ENCODE measurements around the gene MYH4. TPM values are rescaled to one million over a fixed set of nuclear protein-coding genes. Genes with fewer than 3 reads are reported as not detected.

The MYH4 gene
- total and polyA plus RNA-seq, 2 of the 8 experiments (the other 6 are each of a cell fraction or from before 2014, with no cell fraction given) = not detected

- CTCF ChIA-PET (ENCODE audit: partially characterized antibody) = interaction anchor here (1.0 kb wide), 1 partner anchor 188 kb away, joined by 3 read pairs; no protein-coding TSS in a partner anchor
These were observed 39.8 kb downstream of the MYH4 start for GRCh38 chr17:10429421-10430045.

More at GRCh38 chr17:10429421-10430045, 39.8 kb downstream of the MYH4 start:
- no peaks in the 10 kb centered on the region for H3K36me3 ChIP-seq (ENCODE audit: control insufficient read depth in 2 of 4, insufficient read depth in 4 of 4, low read length in 3 of 4)
- H2BK120ac ChIP-seq (replicated peaks; ENCODE audit: low read depth, low read length) = no peak overlapping the region
- no peak overlapping the region for H3K4me2 ChIP-seq (ENCODE audit: insufficient read depth in 1 of 2, low read depth in 2 of 2, low read length in 2 of 2)
- no peaks in the 10 kb centered on the region for H3K27me3 ChIP-seq (replicated peaks in 1 of 4; ENCODE audit: control insufficient read depth in 3 of 4, extremely low read depth in 1 of 4, insufficient read depth in 3 of 4, low read length in 3 of 4)
- no peak overlapping the region for H4K8ac ChIP-seq (ENCODE audit: extremely low read depth, insufficient read depth, low read length)
- H3K27ac ChIP-seq (ENCODE audit: low read depth, low read length) = no peak overlapping the region
- H3K79me2 ChIP-seq (ENCODE audit: control insufficient read depth in 1 of 2, insufficient read depth in 2 of 2, low read length in 2 of 2) = no peaks in the 10 kb centered on the region
- no peak overlapping the region for H4K5ac ChIP-seq (ENCODE audit: insufficient read length, low read depth, low read length)
- H3K4me3 ChIP-seq (ENCODE audit: extremely low read depth in 1 of 4, insufficient read depth in 2 of 4, low read depth in 3 of 4, low read length in 4 of 4) = no peak overlapping the region
- no peak for TF ChIP-seq NANOG (IDR thresholded peaks at IDR 0.05; ENCODE audit: insufficient read depth, low read depth, low read length, poor library complexity, severe bottlenecking)
- no peak for TF ChIP-seq TAF7 (optimal IDR thresholded peaks at IDR 0.05; ENCODE audit: borderline replicate concordance, low read depth, low read length)
- no peak overlapping the region for H3K23ac ChIP-seq (ENCODE audit: insufficient read length)
- H3K9me3 ChIP-seq (ENCODE audit: insufficient read depth in 2 of 2, low read depth in 1 of 2, low read length in 1 of 2) = no peaks in the 10 kb centered on the region
- DNase-seq (ENCODE audit: low read depth in 1 of 2, low spot score in 2 of 2) (no peak), FAIRE-seq (no peak)
- H2AFZ ChIP-seq (ENCODE audit: low read length) = no peak overlapping the region
- no peak overlapping the region for H3K18ac ChIP-seq (ENCODE audit: extremely low read depth, low read length)
- no peak overlapping the region for H2AK5ac ChIP-seq (ENCODE audit: low read depth, low read length)
- H3K9ac ChIP-seq (replicated peaks in 1 of 4; ENCODE audit: extremely low read depth in 1 of 4, low read depth in 3 of 4, low read length in 3 of 4) = no peak overlapping the region
- H2BK15ac ChIP-seq (ENCODE audit: low read length) = no peak overlapping the region
- no peaks in the 10 kb centered on the region for H4K20me1 ChIP-seq (replicated peaks in 1 of 2; ENCODE audit: control insufficient read depth in 1 of 2, insufficient read depth in 2 of 2, low read length in 2 of 2)
- no peak overlapping the region for H3K56ac ChIP-seq (replicated peaks; ENCODE audit: insufficient read length, low read depth, low read length)
- H2BK5ac ChIP-seq (ENCODE audit: low read depth, low read length) = no peak overlapping the region
- H3K79me1 ChIP-seq (ENCODE audit: low read depth, low read length) = no peaks in the 10 kb centered on the region
- H3K4ac ChIP-seq (replicated peaks; ENCODE audit: insufficient read length, low read depth, low read length) = no peak overlapping the region
- no peaks in the 10 kb centered on the region for H3K23me2 ChIP-seq (ENCODE audit: low read depth, low read length)
- no peak overlapping the region for H2BK12ac ChIP-seq (ENCODE audit: low read depth, low read length)
- no peak overlapping the region for H2BK20ac ChIP-seq (ENCODE audit: low read length)
- no peaks in the 10 kb centered on the region for H3K4me1 ChIP-seq (replicated peaks in 1 of 4; ENCODE audit: control insufficient read depth in 3 of 4, insufficient read depth in 4 of 4, low read length in 3 of 4)
- H4K91ac ChIP-seq (replicated peaks; ENCODE audit: insufficient read length, low read length) = no peak overlapping the region
- WGBS, 2 experiments (ENCODE audit: extremely low coverage in 1 of 2, insufficient coverage in 1 of 2, insufficient read length in 1 of 2, insufficient replicate concordance in 2 of 2, low coverage in 1 of 2, low lambda C conversion rate in 2 of 2, missing lambda C conversion rate in 1 of 2) = 75% methylated on average over 2 of the region's 2 CpGs; no CpG with 5 or more reads in 1 of the 2 experiments
- POLR2A ChIA-PET (ENCODE audit: partially characterized antibody) = no interaction called here
- no peak overlapping the region for H3K14ac ChIP-seq (ENCODE audit: insufficient read length)
